Glutamatergic neuron (in vitro differentiated cells): ENCODE results near the gene PYY. TPM values are rescaled to one million over a fixed set of nuclear protein-coding genes. Genes with fewer than 3 reads are reported as not detected.

ENCODE experiments used
- DNase-seq: peaks from one replicate; pipeline ENCODE4 v3.0.0; 2022
- H3K27ac Mint-ChIP-seq: one replicate; pipeline ENCODE4 v1.8.0; 2020; ENCODE audit warnings: mild to moderate bottlenecking, mixed read lengths, inconsistent platforms; ENCODE audit not compliant: unreplicated experiment
- H3K27me3 Mint-ChIP-seq: one replicate; pipeline ENCODE4 v1.8.0; 2020; ENCODE audit warnings: mild to moderate bottlenecking, moderate library complexity, mixed read lengths, inconsistent platforms; ENCODE audit not compliant: unreplicated experiment
- H3K36me3 Mint-ChIP-seq: one replicate; pipeline ENCODE4 v1.8.0; 2020; ENCODE audit warnings: mild to moderate bottlenecking, mixed read lengths, inconsistent platforms; ENCODE audit not compliant: unreplicated experiment
- H3K4me1 Mint-ChIP-seq: one replicate; pipeline ENCODE4 v1.8.0; 2020; ENCODE audit warnings: mild to moderate bottlenecking, low read depth, mixed read lengths, inconsistent platforms; ENCODE audit not compliant: unreplicated experiment
- H3K4me3 Mint-ChIP-seq: one replicate; pipeline ENCODE4 v1.8.0; 2020; ENCODE audit warnings: mild to moderate bottlenecking, mixed read lengths, inconsistent platforms; ENCODE audit not compliant: unreplicated experiment
- H3K9me3 Mint-ChIP-seq: one replicate; pipeline ENCODE4 v1.8.0; 2020; ENCODE audit warnings: mild to moderate bottlenecking, moderate library complexity, mixed read lengths, inconsistent platforms; ENCODE audit not compliant: unreplicated experiment
- total RNA-seq: library from RNA; stranded (reverse); fragmentation: NEBNext Ultra II Directional; extraction: Animal tissue kit (Norgen Biotek cat#: 25700); gene quantifications from one replicate; pipeline ENCODE4 v1.2.1, GENCODE V29; 2021; ENCODE audit not compliant: unreplicated experiment
- TF ChIP-seq, protein P1 (sequence below): fragments of 200-600 bp; sonication (generic); IDR thresholded peaks from one replicate; pipeline ENCODE4 v1.5.0; 2021; ENCODE audit not compliant: partially characterized antibody, unreplicated experiment

The PYY gene
- total RNA-seq, 1 donor from 2014 or later: not detected

DNA sequence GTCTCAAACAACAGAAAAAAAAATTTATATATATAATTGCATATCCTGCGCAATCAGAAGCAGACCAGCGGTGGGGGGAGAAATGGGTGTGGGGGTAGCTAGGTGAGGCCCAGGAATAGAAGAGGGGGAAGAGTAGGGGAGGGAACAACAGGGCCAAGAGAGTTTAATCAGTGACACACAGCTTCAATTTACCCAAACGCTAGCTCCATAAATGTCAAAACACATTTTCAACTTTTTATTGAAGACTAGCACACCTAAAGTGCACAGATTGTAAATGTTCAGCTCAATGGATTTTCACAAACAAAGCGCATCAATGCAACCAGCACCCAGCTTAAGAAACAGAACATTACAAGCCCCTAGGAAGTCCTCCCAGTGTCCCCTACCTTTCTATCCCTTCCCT lies 25.9 kb upstream of the PYY start:
- no peaks in the 10 kb centered on the region for H3K4me1 Mint-ChIP-seq
- H3K27me3 Mint-ChIP-seq: peaks cover 3% of the 10 kb centered on the region
- TF ChIP-seq, protein P1, sequence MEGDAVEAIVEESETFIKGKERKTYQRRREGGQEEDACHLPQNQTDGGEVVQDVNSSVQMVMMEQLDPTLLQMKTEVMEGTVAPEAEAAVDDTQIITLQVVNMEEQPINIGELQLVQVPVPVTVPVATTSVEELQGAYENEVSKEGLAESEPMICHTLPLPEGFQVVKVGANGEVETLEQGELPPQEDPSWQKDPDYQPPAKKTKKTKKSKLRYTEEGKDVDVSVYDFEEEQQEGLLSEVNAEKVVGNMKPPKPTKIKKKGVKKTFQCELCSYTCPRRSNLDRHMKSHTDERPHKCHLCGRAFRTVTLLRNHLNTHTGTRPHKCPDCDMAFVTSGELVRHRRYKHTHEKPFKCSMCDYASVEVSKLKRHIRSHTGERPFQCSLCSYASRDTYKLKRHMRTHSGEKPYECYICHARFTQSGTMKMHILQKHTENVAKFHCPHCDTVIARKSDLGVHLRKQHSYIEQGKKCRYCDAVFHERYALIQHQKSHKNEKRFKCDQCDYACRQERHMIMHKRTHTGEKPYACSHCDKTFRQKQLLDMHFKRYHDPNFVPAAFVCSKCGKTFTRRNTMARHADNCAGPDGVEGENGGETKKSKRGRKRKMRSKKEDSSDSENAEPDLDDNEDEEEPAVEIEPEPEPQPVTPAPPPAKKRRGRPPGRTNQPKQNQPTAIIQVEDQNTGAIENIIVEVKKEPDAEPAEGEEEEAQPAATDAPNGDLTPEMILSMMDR: no peak
- no peak for DNase-seq
- peaks cover 5% of the 10 kb centered on the region for H3K9me3 Mint-ChIP-seq
- no peaks in the 10 kb centered on the region for H3K36me3 Mint-ChIP-seq
- no peak overlapping the region for H3K27ac Mint-ChIP-seq
- H3K4me3 Mint-ChIP-seq: no peak overlapping the region

- no peaks in the 10 kb centered on the region for H3K36me3 Mint-ChIP-seq
- H3K27ac Mint-ChIP-seq: no peak overlapping the region
- H3K4me1 Mint-ChIP-seq: no peaks in the 10 kb centered on the region
- no peak for DNase-seq
- TF ChIP-seq, protein P1: no peak
- peaks cover 5% of the 10 kb centered on the region for H3K9me3 Mint-ChIP-seq
- peaks cover 3% of the 10 kb centered on the region for H3K27me3 Mint-ChIP-seq
- H3K4me3 Mint-ChIP-seq: no peak overlapping the region
Measured at GRCh38 chr17:43979011-43979410, 25.3 kb upstream of the PYY start.

- Mint-ChIP-seq H3K4me1 (no peaks in the 10 kb centered on the region), H3K27me3 (peaks cover 2% of the 10 kb centered on the region), H3K36me3 (no peaks in the 10 kb centered on the region), H3K4me3 (no peak overlapping the region), H3K9me3 (peaks cover 5% of the 10 kb centered on the region), H3K27ac (no peak overlapping the region)
- TF ChIP-seq, protein P1: no peak
- no peak for DNase-seq
Measured at GRCh38 chr17:43978078-43978477, 24.3 kb upstream of the PYY start.

DNA sequence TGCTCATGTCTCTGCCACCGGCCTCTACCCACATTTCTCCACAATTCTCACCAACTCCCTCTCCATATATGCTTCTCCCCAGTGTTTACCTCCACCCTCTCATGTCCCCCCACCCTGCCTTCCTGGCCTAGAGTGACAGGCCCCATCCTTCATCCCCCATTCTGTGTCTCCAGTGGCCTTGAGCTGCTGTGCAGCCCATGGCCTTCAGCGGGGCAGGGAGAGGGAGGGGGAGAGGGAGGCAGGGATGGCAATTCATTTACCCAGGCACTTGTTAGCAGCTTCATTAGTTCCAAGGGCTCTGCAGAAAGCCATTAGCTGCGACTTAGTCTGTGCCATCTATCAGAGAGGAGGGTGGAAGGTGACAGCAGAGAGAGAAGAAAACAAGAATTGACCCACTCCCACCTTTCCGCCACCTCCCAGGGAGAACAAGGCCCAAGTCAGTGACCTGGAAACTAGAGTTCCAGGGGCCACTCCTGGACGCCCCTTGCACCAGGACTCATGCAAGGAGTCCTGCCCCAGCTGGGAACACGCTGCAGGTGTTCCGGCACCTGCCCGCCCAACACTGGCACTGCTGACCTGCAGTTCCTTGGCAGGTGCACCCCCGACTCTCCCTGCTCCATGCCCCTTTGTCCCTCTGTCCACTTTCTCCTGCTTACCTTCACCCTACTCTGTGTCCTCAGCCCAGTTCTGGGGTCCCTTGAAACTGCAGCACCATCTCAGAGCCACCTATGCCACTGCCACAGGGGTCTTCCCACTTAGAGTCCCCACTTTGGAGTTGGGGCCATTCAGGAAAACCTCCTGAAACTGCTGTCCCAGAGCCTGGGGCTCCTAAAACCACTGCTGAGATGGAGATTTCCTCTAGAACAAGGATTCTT lies 23.5 kb upstream of the PYY start:
- H3K9me3 Mint-ChIP-seq: peaks cover 3% of the 10 kb centered on the region
- H3K27ac Mint-ChIP-seq: no peak overlapping the region
- H3K4me1 Mint-ChIP-seq: no peaks in the 10 kb centered on the region
- H3K4me3 Mint-ChIP-seq: no peak overlapping the region
- no peak for DNase-seq
- H3K27me3 Mint-ChIP-seq: no peaks in the 10 kb centered on the region
- no peaks in the 10 kb centered on the region for H3K36me3 Mint-ChIP-seq
- TF ChIP-seq, protein P1: no peak

DNA sequence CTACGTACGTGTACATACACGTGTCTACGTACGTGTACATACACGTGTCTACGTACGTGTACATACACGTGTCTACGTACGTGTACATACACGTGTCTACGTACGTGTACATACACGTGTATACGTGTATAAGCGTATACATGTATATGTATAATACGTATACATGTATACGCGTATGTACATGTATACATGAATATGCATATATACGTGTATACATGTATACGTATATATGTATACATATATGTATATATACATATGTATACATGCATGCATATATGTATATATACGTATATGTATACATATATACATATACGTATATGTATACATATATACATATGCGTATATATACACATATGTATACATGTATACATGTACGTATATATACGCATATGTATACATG lies 22.2 kb upstream of the PYY start:
- H3K4me3 Mint-ChIP-seq: no peak overlapping the region
- peaks cover 3% of the 10 kb centered on the region for H3K9me3 Mint-ChIP-seq
- no peak for DNase-seq
- H3K4me1 Mint-ChIP-seq: no peaks in the 10 kb centered on the region
- H3K27ac Mint-ChIP-seq: no peak overlapping the region
- no peaks in the 10 kb centered on the region for H3K36me3 Mint-ChIP-seq
- no peaks in the 10 kb centered on the region for H3K27me3 Mint-ChIP-seq
- TF ChIP-seq, protein P1: no peak
